WTC11 (cell line): ENCODE data around the gene APPBP2. TPM values are rescaled to one million over a fixed set of nuclear protein-coding genes. Genes with fewer than 3 reads are reported as not detected.

Experiments used
- ATAC-seq: fragments of 200-7000 bp; cut with Tn5 transposase; 2 replicates; pipeline ENCODE4 v1.10.0; 2021; ENCODE audit warnings: mild to moderate bottlenecking, moderate library complexity
- CTCF ChIA-PET: fragments of 300-600 bp; sonication (Branson Sonifier 250); formaldehyde crosslinking; loops from one replicate; lab custom pipeline; 2021; ENCODE audit warnings: antibody characterized with exemption; lab: Charles Lee
- POLR2A ChIA-PET: fragments of 350-600 bp; sonication (Branson Sonifier 250); formaldehyde crosslinking; loops from one replicate; lab custom pipeline; 2021; ENCODE audit warnings: antibody characterized with exemption; lab: Charles Lee
- DNase-seq: peaks from one replicate; pipeline ENCODE4 v3.0.0; 2021; ENCODE audit warnings: low spot score
- H3K27ac Mint-ChIP-seq: 2 replicates; pipeline ENCODE4 v1.8.0; 2021; ENCODE audit warnings: mixed read lengths
- H3K27me3 Mint-ChIP-seq: 2 replicates; pipeline ENCODE4 v1.8.0; 2021; ENCODE audit warnings: low read depth, mild to moderate bottlenecking, moderate library complexity, mixed read lengths
- H3K36me3 Mint-ChIP-seq: 2 replicates; pipeline ENCODE4 v1.8.0; 2021; ENCODE audit warnings: mixed read lengths
- H3K4me1 Mint-ChIP-seq: 2 replicates; pipeline ENCODE4 v1.8.0; 2022; ENCODE audit warnings: mixed read lengths
- H3K4me3 Mint-ChIP-seq: 2 replicates; pipeline ENCODE4 v1.8.0; 2021; ENCODE audit warnings: mild to moderate bottlenecking, moderate library complexity, mixed read lengths
- H3K9me3 Mint-ChIP-seq: 2 replicates; pipeline ENCODE4 v1.8.0; 2021; ENCODE audit warnings: mixed read lengths
- CREB1 ChIP-seq: sonication (generic); formaldehyde crosslinking; IDR thresholded peaks from 2 replicates; pipeline ENCODE4 v1.8.0; 2023; ENCODE audit warnings: mild to moderate bottlenecking, missing genetic modification reagents
- CREM ChIP-seq: sonication (generic); formaldehyde crosslinking; IDR thresholded peaks from 2 replicates; pipeline ENCODE4 v1.8.1; 2022; ENCODE audit warnings: mild to moderate bottlenecking, missing genetic modification reagents, moderate library complexity
- ELF4 ChIP-seq: sonication (generic); formaldehyde crosslinking; IDR thresholded peaks from 2 replicates; pipeline ENCODE4 v1.8.1; 2022; ENCODE audit warnings: low read depth, mild to moderate bottlenecking, moderate library complexity, missing genetic modification reagents
- ETV6 ChIP-seq: sonication (generic); formaldehyde crosslinking; IDR thresholded peaks from 2 replicates; pipeline ENCODE4 v1.8.1; 2022; ENCODE audit warnings: mild to moderate bottlenecking, missing genetic modification reagents
- FOXK1 ChIP-seq: sonication (generic); formaldehyde crosslinking; IDR thresholded peaks from 2 replicates; pipeline ENCODE4 v1.8.0; 2022; ENCODE audit warnings: mild to moderate bottlenecking, moderate library complexity, missing genetic modification reagents
- FOXP1 ChIP-seq: sonication (generic); formaldehyde crosslinking; IDR thresholded peaks from 2 replicates; pipeline ENCODE4 v1.8.0; 2022; ENCODE audit warnings: missing genetic modification reagents, mild to moderate bottlenecking, moderate library complexity, borderline replicate concordance
- IRF2 ChIP-seq: sonication (generic); formaldehyde crosslinking; IDR thresholded peaks from 2 replicates; pipeline ENCODE4 v1.8.0; 2022; ENCODE audit warnings: low read depth, missing genetic modification reagents, borderline replicate concordance
- SMAD4 ChIP-seq: sonication (generic); formaldehyde crosslinking; IDR thresholded peaks from 2 replicates; pipeline ENCODE4 v1.8.0; 2022; ENCODE audit warnings: mild to moderate bottlenecking, missing genetic modification reagents
- ZNF219 ChIP-seq: sonication (generic); formaldehyde crosslinking; IDR thresholded peaks from 2 replicates; pipeline ENCODE4 v1.8.0; 2023; ENCODE audit warnings: missing genetic modification reagents, mild to moderate bottlenecking, borderline replicate concordance
- total RNA-seq: library from RNA; stranded (reverse); gene quantifications from 3 replicates; pipeline ENCODE4 v1.2.3, GENCODE V29; 2021
- TF ChIP-seq, protein P1 (sequence below): sonication (generic); formaldehyde crosslinking; IDR thresholded peaks from 2 replicates; pipeline ENCODE4 v1.8.1; 2023; ENCODE audit warnings: mild to moderate bottlenecking, moderate library complexity, missing genetic modification reagents
- TF ChIP-seq, protein P2 (sequence below): sonication (generic); formaldehyde crosslinking; IDR thresholded peaks from 2 replicates; pipeline ENCODE4 v1.8.0; 2023; ENCODE audit warnings: missing genetic modification reagents
- TF ChIP-seq, protein P3 (sequence below): fragments of 250-450 bp; sonication (Bioruptor Pico); IDR thresholded peaks from 2 replicates; pipeline ENCODE4 v2.1.2; 2022; ENCODE audit warnings: mild to moderate bottlenecking, moderate library complexity
- TF ChIP-seq, protein P4 (sequence below): sonication (generic); formaldehyde crosslinking; IDR thresholded peaks from 2 replicates; pipeline ENCODE4 v1.8.1; 2023; ENCODE audit warnings: mild to moderate bottlenecking, missing genetic modification reagents
- TF ChIP-seq, protein P5 (sequence below): sonication (generic); formaldehyde crosslinking; IDR thresholded peaks from 2 replicates; pipeline ENCODE4 v1.8.1; 2022; ENCODE audit warnings: mild to moderate bottlenecking, moderate library complexity, missing genetic modification reagents
- TF ChIP-seq, protein P6 (sequence below): fragments of 250-450 bp; sonication (Bioruptor Pico); IDR thresholded peaks from 2 replicates; pipeline ENCODE4 v1.9.0; 2021; ENCODE audit warnings: moderate library complexity, mild to moderate bottlenecking, inconsistent platforms, borderline replicate concordance
- TF ChIP-seq, protein P7 (sequence below): sonication (generic); formaldehyde crosslinking; IDR thresholded peaks from 2 replicates; pipeline ENCODE4 v1.8.0; 2023; ENCODE audit warnings: missing genetic modification reagents, mild to moderate bottlenecking, borderline replicate concordance

APPBP2 gene
- total RNA-seq, 1 experiment from 2014 or later = 15.3 TPM

DNA sequence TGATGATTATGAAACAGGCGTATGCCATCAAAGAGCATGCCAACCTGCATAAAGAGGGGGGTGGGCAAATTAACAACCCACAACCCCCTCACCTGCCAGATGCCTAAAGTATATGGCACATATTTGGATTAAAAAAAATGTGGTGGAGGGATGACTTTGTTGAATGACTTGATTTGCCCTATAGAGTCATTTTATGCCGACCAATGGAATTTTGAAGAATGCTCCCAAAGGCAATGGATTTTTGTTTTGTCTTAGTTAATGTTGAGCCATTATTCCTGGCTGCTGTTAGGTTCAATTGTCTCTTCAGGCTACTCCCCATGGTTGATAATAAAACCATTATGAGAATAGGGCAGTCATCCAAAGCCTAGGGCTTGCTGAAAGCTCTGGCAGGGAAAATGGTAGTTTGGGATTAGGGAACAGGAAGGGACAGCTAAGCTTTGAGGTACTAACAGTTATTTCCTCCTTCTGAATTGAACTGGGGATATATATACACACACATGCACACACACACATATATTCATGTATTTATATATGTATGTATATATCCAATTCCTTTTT lies 109.6 kb downstream of the APPBP2 start (continued):
- TF ChIP-seq, protein P1, sequence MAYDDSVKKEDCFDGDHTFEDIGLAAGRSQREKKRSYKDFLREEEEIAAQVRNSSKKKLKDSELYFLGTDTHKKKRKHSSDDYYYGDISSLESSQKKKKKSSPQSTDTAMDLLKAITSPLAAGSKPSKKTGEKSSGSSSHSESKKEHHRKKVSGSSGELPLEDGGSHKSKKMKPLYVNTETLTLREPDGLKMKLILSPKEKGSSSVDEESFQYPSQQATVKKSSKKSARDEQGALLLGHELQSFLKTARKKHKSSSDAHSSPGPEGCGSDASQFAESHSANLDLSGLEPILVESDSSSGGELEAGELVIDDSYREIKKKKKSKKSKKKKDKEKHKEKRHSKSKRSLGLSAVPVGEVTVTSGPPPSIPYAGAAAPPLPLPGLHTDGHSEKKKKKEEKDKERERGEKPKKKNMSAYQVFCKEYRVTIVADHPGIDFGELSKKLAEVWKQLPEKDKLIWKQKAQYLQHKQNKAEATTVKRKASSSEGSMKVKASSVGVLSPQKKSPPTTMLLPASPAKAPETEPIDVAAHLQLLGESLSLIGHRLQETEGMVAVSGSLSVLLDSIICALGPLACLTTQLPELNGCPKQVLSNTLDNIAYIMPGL (CRISPR knock-in tag) = no peak
- TF ChIP-seq CREB1 (CRISPR knock-in tag) = no peak

DNA sequence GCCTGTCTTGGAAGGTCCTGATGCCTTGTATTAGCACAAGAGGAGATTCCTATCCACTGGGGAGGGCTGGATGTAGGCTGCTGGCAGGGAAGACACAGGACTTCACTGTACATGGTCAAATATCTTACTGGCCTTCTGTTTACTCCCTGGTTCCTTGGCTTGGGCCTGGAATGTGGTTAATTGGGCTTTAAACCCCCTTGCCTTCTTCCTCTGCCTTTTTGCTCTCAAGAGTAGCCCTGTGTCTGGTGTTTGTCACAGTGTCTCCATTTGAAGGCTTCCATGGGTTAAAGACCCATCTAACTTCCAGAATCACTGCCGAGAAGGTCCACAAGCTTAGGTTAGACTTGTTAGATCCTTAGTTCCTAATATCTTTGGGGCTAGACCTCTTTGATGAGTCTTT lies 110.9 kb downstream of the APPBP2 start:
- H3K27ac Mint-ChIP-seq = no peak overlapping the region

DNA sequence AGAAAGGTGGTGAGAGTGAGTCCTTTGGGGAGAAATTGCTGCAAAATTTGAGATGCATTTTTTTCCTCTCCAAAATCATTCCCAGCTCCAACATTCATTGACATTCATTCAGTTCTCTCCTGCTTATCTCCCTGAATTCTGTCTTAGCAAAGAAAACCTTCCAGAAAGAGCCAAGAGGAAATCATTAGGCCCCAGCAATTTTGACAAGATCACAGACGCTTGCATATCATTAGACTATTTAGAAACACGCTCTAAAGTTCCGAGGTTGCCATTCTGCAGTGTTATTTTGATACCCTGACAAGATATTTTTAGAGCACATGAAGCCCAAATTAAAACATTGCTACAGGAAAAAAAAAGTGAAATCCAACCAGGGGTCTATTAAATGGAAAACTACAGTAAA lies 113.3 kb downstream of the APPBP2 start:
- no peaks in the 10 kb centered on the region; the same call in 1 of the 2 replicates for H3K27me3 Mint-ChIP-seq
- no peaks in the 10 kb centered on the region for H3K4me1 Mint-ChIP-seq
- ChIA-PET POLR2A (interaction anchor here (0.7 kb wide), 1 partner anchor 20 kb away, joined by 3 read pairs; the partner anchor contains the start of gene USP32), CTCF (no interaction called here)
- TF ChIP-seq CREM (CRISPR knock-in tag) (no peak), SMAD4 (CRISPR knock-in tag) (no peak), ZNF219 (CRISPR knock-in tag) (no peak), ELF4 (CRISPR knock-in tag) (no peak), FOXK1 (CRISPR knock-in tag) (no peak)
- TF ChIP-seq, protein P2, sequence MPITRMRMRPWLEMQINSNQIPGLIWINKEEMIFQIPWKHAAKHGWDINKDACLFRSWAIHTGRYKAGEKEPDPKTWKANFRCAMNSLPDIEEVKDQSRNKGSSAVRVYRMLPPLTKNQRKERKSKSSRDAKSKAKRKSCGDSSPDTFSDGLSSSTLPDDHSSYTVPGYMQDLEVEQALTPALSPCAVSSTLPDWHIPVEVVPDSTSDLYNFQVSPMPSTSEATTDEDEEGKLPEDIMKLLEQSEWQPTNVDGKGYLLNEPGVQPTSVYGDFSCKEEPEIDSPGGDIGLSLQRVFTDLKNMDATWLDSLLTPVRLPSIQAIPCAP (CRISPR knock-in tag) = no peak
- TF ChIP-seq, protein P3, sequence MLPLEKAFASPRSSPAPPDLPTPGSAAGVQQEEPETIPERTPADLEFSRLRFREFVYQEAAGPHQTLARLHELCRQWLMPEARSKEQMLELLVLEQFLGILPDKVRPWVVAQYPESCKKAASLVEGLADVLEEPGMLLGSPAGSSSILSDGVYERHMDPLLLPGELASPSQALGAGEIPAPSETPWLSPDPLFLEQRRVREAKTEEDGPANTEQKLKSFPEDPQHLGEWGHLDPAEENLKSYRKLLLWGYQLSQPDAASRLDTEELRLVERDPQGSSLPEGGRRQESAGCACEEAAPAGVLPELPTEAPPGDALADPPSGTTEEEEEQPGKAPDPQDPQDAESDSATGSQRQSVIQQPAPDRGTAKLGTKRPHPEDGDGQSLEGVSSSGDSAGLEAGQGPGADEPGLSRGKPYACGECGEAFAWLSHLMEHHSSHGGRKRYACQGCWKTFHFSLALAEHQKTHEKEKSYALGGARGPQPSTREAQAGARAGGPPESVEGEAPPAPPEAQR = no peak
- TF ChIP-seq, protein P4, sequence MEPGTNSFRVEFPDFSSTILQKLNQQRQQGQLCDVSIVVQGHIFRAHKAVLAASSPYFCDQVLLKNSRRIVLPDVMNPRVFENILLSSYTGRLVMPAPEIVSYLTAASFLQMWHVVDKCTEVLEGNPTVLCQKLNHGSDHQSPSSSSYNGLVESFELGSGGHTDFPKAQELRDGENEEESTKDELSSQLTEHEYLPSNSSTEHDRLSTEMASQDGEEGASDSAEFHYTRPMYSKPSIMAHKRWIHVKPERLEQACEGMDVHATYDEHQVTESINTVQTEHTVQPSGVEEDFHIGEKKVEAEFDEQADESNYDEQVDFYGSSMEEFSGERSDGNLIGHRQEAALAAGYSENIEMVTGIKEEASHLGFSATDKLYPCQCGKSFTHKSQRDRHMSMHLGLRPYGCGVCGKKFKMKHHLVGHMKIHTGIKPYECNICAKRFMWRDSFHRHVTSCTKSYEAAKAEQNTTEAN = no peak
- no peak for ATAC-seq
- H3K4me3 Mint-ChIP-seq = no peak overlapping the region
- peaks cover 15% of the 10 kb centered on the region; the same call in 1 of the 2 replicates for H3K36me3 Mint-ChIP-seq
- peaks cover 24% of the 10 kb centered on the region for H3K9me3 Mint-ChIP-seq
- no peak for DNase-seq
- no peak overlapping the region for H3K27ac Mint-ChIP-seq

More for the DNA sequence above, 110.9 kb downstream of the APPBP2 start:
- H3K36me3 Mint-ChIP-seq = peaks cover 3% of the 10 kb centered on the region; the same call in 1 of the 2 replicates
- no peaks in the 10 kb centered on the region for H3K4me1 Mint-ChIP-seq
- TF ChIP-seq FOXP1 (CRISPR knock-in tag) = no peak
- TF ChIP-seq, protein P5, sequence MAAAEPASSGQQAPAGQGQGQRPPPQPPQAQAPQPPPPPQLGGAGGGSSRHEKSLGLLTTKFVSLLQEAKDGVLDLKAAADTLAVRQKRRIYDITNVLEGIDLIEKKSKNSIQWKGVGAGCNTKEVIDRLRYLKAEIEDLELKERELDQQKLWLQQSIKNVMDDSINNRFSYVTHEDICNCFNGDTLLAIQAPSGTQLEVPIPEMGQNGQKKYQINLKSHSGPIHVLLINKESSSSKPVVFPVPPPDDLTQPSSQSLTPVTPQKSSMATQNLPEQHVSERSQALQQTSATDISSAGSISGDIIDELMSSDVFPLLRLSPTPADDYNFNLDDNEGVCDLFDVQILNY (CRISPR knock-in tag) = no peak
- TF ChIP-seq, protein P6, sequence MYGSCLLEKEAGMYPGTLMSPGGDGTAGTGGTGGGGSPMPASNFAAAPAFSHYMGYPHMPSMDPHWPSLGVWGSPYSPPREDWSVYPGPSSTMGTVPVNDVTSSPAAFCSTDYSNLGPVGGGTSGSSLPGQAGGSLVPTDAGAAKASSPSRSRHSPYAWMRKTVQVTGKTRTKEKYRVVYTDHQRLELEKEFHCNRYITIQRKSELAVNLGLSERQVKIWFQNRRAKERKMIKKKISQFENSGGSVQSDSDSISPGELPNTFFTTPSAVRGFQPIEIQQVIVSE (CRISPR knock-in tag) = no peak
- TF ChIP-seq, protein P7, sequence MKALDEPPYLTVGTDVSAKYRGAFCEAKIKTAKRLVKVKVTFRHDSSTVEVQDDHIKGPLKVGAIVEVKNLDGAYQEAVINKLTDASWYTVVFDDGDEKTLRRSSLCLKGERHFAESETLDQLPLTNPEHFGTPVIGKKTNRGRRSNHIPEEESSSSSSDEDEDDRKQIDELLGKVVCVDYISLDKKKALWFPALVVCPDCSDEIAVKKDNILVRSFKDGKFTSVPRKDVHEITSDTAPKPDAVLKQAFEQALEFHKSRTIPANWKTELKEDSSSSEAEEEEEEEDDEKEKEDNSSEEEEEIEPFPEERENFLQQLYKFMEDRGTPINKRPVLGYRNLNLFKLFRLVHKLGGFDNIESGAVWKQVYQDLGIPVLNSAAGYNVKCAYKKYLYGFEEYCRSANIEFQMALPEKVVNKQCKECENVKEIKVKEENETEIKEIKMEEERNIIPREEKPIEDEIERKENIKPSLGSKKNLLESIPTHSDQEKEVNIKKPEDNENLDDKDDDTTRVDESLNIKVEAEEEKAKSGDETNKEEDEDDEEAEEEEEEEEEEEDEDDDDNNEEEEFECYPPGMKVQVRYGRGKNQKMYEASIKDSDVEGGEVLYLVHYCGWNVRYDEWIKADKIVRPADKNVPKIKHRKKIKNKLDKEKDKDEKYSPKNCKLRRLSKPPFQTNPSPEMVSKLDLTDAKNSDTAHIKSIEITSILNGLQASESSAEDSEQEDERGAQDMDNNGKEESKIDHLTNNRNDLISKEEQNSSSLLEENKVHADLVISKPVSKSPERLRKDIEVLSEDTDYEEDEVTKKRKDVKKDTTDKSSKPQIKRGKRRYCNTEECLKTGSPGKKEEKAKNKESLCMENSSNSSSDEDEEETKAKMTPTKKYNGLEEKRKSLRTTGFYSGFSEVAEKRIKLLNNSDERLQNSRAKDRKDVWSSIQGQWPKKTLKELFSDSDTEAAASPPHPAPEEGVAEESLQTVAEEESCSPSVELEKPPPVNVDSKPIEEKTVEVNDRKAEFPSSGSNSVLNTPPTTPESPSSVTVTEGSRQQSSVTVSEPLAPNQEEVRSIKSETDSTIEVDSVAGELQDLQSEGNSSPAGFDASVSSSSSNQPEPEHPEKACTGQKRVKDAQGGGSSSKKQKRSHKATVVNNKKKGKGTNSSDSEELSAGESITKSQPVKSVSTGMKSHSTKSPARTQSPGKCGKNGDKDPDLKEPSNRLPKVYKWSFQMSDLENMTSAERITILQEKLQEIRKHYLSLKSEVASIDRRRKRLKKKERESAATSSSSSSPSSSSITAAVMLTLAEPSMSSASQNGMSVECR (CRISPR knock-in tag) = no peak
- TF ChIP-seq ETV6 (CRISPR knock-in tag) = no peak
- no peak for TF ChIP-seq IRF2 (CRISPR knock-in tag)
- ATAC-seq (no peak), DNase-seq (no peak)
- CTCF ChIA-PET = no interaction called here
- H3K4me3 Mint-ChIP-seq = no peak overlapping the region
- H3K9me3 Mint-ChIP-seq = peaks cover 12% of the 10 kb centered on the region
- POLR2A ChIA-PET = no interaction called here
- H3K27me3 Mint-ChIP-seq = peaks cover 2% of the 10 kb centered on the region; the same call in 1 of the 2 replicates
